GM13977 (cell line): Measurements from ENCODE around the gene VDR.

ENCODE experiments used
- DNase-seq: peaks from one replicate; pipeline ENCODE4 v3.0.0; 2012; ENCODE audit warnings: low spot score
- CTCF ChIP-seq: IDR thresholded peaks from 2 replicates; pipeline ENCODE4 v1.5.1; 2012; ENCODE audit warnings: mild to moderate bottlenecking, control low read depth; ENCODE audit not compliant: insufficient read depth; ENCODE audit errors: extremely low read depth, missing control alignments
- in situ Hi-C: fragments of 300-500 bp; cut with MboI; formaldehyde crosslinking; loops from one replicate; pipeline ENCODE4 v1.12.0; 2022; ENCODE audit warnings: low sequenced_read_pairs, low pct_unique_long_range_greater_than_20kb, mixed read lengths, inconsistent platforms; ENCODE audit not compliant: unreplicated experiment

Gene VDR

DNA sequence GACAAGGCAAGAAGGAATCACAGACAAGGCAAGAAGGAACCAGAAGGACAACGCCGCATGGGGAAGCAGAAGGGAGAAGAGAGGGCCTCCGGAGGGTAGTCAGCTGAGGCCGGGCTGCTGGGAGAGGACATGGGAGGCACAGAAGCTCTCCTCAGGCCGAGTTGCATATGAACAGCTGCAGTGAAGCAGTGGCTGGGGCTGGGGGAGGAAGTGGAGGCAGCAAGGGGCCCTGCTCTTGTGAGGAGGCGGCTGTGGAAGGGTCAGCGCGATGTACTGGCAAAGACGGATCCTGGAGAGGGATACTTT, 36.6 kb upstream of the VDR start:
- no peak for TF ChIP-seq CTCF
- DNase-seq = no peak
- in situ Hi-C loops = no loop called here

DNA sequence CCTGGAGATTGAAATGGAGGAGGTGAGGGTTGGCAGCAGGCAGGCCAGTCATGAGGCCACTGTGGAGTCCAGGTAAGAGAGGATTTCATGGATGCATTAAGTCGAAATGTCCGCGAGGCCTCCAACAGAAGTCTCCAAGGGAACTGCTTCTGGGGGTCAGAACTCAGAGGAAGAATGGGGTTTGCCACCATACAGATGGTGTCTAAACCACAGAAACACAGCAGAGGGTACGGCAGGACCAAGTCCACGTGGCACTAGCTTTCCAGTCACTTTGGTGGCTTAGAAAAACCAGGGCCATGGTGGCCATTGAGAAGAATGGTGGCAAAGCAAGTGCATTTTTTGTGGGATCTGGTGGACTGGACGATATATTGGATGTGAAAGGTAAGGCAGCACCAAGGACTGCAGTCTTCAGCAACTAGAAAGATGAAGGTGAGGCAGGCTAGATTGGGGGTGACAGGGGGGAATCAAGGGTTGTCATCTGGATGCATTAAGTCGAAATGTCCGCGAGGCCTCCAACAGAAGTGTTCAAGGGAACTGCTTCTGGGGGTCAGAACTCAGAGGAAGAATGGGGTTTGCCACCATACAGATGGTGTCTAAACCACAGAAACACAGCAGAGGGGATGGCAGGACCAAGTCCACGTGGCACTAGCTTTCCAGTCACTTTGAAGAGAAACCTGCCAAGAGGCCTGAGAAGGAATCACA, 36.1 kb upstream of the VDR start:
- DNase-seq = no peak
- no peak for TF ChIP-seq CTCF
- in situ Hi-C loops = no loop called here

GRCh38 chr12:47939009-47939601, 34.3 kb upstream of the VDR start:
- no peak for DNase-seq
- in situ Hi-C loops = no loop called here
- no peak for TF ChIP-seq CTCF

- no peak for DNase-seq
- in situ Hi-C loops = no loop called here
- TF ChIP-seq CTCF = no peak
Measured at GRCh38 chr12:47938594-47938993, 33.8 kb upstream of the VDR start.

DNA sequence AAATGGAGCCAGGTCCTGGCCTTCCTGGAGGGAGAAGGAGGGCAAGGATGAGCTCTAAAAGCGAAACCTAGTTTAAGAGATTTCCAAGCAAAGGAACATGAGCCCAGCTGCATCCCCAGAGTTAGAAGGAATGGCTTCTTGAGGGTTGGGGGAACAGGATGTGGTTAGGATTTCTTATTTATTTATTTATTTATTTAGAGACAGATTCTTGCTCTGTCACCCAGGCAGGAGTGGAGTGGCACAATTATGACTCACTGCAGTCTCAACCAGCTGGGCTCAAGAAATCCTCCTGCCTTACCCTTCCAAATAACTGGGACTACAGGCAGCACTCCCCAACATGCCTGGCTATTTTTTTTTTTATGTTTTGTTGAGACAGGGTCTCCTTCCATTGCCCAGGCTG, 33.3 kb upstream of the VDR start:
- in situ Hi-C loops = no loop called here
- TF ChIP-seq CTCF = no peak
- DNase-seq = no peak

DNA sequence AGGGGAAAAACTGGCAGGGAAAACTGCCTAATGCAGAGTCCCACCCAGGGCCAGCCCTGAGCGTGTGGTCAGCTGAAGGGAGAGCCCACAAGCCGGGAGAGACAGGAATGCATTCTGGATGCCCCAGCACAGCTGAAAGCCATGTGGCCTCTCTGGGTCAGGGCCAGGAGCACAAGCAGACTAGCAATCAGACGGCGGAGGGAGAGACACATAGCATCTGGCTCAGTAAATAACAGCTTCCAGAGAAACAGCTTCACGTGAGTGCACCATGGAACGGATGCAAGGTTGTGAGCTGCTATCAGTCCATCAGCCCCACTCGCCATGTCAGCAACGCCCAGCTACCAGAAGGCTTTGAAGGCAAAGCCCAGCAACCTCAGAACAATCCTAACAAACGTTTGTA, 30.4 kb upstream of the VDR start:
- no peak for TF ChIP-seq CTCF
- in situ Hi-C loops = no loop called here
- DNase-seq = no peak
